ENCODE results near the gene DMP1. TPM values are rescaled to one million over a fixed set of nuclear protein-coding genes. Genes with fewer than 3 reads are reported as not detected.
"Not testable (repeated sequence)": the region's sequence is repeated elsewhere in the genome, so short reads cannot be mapped to it uniquely, and the experiment has no call there.

DMP1 gene
- total and polyA plus RNA-seq, 2 of the 8 experiments (the other 6 are each of a cell fraction or from before 2014, with no cell fraction given), result 0.05 to 0.17 TPM

DNA sequence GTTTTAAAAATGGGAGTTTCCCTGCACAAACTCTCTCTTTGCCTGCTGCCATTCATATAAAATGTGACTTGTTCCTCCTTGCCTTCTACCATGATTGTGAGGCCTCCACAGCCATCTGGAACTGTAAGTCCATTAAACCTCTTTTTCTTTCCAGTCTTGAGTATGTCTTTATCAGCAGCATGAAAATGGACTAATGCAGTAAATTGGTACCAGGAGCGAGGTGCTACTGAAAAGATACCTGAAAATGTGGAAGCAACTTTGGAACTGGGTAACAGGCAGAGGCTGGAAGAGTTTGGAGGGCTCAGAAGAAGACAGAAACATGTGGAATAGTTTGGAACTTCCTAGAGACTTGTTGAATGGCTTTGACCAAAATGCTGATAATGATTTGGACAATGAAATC, 40.9 kb downstream of the DMP1 start:
- H2BK15ac ChIP-seq (ENCODE audit: low read length); H2BK20ac ChIP-seq (ENCODE audit: low read length); H4K20me1 ChIP-seq (replicated peaks in 1 of 2; ENCODE audit: control insufficient read depth in 1 of 2, insufficient read depth in 2 of 2, low read length in 2 of 2); CTCF ChIA-PET (ENCODE audit: partially characterized antibody); DNase-seq (ENCODE audit: low read depth in 1 of 2, low spot score in 2 of 2); H3K36me3 ChIP-seq (ENCODE audit: control insufficient read depth in 2 of 4, insufficient read depth in 4 of 4, low read length in 3 of 4); H3K79me1 ChIP-seq (ENCODE audit: low read depth, low read length); POLR2A ChIA-PET (ENCODE audit: partially characterized antibody); H3K18ac ChIP-seq (ENCODE audit: extremely low read depth, low read length); H3K27ac ChIP-seq (ENCODE audit: low read depth, low read length); H3K23ac ChIP-seq (ENCODE audit: insufficient read length); FAIRE-seq; H3K27me3 ChIP-seq (replicated peaks in 1 of 4; ENCODE audit: control insufficient read depth in 3 of 4, extremely low read depth in 1 of 4, insufficient read depth in 3 of 4, low read length in 3 of 4); H4K5ac ChIP-seq (ENCODE audit: insufficient read length, low read depth, low read length); H3K14ac ChIP-seq (ENCODE audit: insufficient read length); H2BK12ac ChIP-seq (ENCODE audit: low read depth, low read length); H3K4me2 ChIP-seq (ENCODE audit: insufficient read depth in 1 of 2, low read depth in 2 of 2, low read length in 2 of 2); H3K9ac ChIP-seq (replicated peaks in 1 of 4; ENCODE audit: extremely low read depth in 1 of 4, low read depth in 3 of 4, low read length in 3 of 4); H4K8ac ChIP-seq (ENCODE audit: extremely low read depth, insufficient read depth, low read length); H2AFZ ChIP-seq (ENCODE audit: low read length); H4K91ac ChIP-seq (replicated peaks; ENCODE audit: insufficient read length, low read length); H2BK5ac ChIP-seq (ENCODE audit: low read depth, low read length); H3K23me2 ChIP-seq (ENCODE audit: low read depth, low read length); H3K79me2 ChIP-seq (ENCODE audit: control insufficient read depth in 1 of 2, insufficient read depth in 2 of 2, low read length in 2 of 2); H3K4ac ChIP-seq (replicated peaks; ENCODE audit: insufficient read length, low read depth, low read length); H3K4me3 ChIP-seq (ENCODE audit: extremely low read depth in 1 of 4, insufficient read depth in 2 of 4, low read depth in 3 of 4, low read length in 4 of 4); H2AK5ac ChIP-seq (ENCODE audit: low read depth, low read length); H3K4me1 ChIP-seq (replicated peaks in 1 of 4; ENCODE audit: control insufficient read depth in 3 of 4, insufficient read depth in 4 of 4, low read length in 3 of 4); H2BK120ac ChIP-seq (replicated peaks; ENCODE audit: low read depth, low read length); H3K56ac ChIP-seq (replicated peaks; ENCODE audit: insufficient read length, low read depth, low read length): not testable (repeated sequence)
- peaks cover 38 to 48% of the 10 kb centered on the region in 2 experiments for H3K9me3 ChIP-seq (ENCODE audit: insufficient read depth in 2 of 2, low read depth in 1 of 2, low read length in 1 of 2)
- WGBS, 2 experiments (ENCODE audit: extremely low coverage in 1 of 2, insufficient coverage in 1 of 2, insufficient read length in 1 of 2, insufficient replicate concordance in 2 of 2, low coverage in 1 of 2, low lambda C conversion rate in 2 of 2, missing lambda C conversion rate in 1 of 2), result 82% methylated on average over 1 of the region's 1 CpG; no CpG with 5 or more reads in 1 of the 2 experiments

DNA sequence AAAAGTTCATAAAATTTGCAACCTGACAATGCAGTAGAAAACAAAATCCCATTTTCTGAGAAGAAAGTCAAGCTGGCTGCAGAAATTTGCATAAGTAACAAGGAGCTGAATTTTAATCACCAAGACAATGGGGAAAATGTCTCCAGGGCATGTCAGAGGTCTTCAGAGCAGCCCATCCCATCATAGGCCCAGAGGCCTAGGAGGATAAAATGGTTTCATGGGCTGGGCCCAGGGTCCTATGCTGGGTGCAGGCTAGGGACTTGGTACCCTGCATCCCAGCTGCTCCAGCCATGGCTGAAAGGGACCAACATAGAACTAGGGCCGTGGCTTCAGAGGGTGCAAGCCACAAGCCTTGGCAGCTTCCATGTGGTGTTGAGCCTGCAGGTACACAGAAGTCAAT, 42.0 kb downstream of the DMP1 start:
- H3K36me3 ChIP-seq (ENCODE audit: control insufficient read depth in 2 of 4, insufficient read depth in 4 of 4, low read length in 3 of 4); H3K14ac ChIP-seq (ENCODE audit: insufficient read length); H2BK15ac ChIP-seq (ENCODE audit: low read length); FAIRE-seq; H2BK120ac ChIP-seq (replicated peaks; ENCODE audit: low read depth, low read length); H4K5ac ChIP-seq (ENCODE audit: insufficient read length, low read depth, low read length); H3K4ac ChIP-seq (replicated peaks; ENCODE audit: insufficient read length, low read depth, low read length); H3K27me3 ChIP-seq (replicated peaks in 1 of 4; ENCODE audit: control insufficient read depth in 3 of 4, extremely low read depth in 1 of 4, insufficient read depth in 3 of 4, low read length in 3 of 4); H3K23me2 ChIP-seq (ENCODE audit: low read depth, low read length); H2AFZ ChIP-seq (ENCODE audit: low read length); H2BK5ac ChIP-seq (ENCODE audit: low read depth, low read length); H3K79me2 ChIP-seq (ENCODE audit: control insufficient read depth in 1 of 2, insufficient read depth in 2 of 2, low read length in 2 of 2); H3K4me3 ChIP-seq (ENCODE audit: extremely low read depth in 1 of 4, insufficient read depth in 2 of 4, low read depth in 3 of 4, low read length in 4 of 4); H3K4me2 ChIP-seq (ENCODE audit: insufficient read depth in 1 of 2, low read depth in 2 of 2, low read length in 2 of 2); H2AK5ac ChIP-seq (ENCODE audit: low read depth, low read length); H2BK20ac ChIP-seq (ENCODE audit: low read length); H3K18ac ChIP-seq (ENCODE audit: extremely low read depth, low read length); H3K27ac ChIP-seq (ENCODE audit: low read depth, low read length); H4K8ac ChIP-seq (ENCODE audit: extremely low read depth, insufficient read depth, low read length); H3K79me1 ChIP-seq (ENCODE audit: low read depth, low read length); H4K91ac ChIP-seq (replicated peaks; ENCODE audit: insufficient read length, low read length); DNase-seq (ENCODE audit: low read depth in 1 of 2, low spot score in 2 of 2); H3K56ac ChIP-seq (replicated peaks; ENCODE audit: insufficient read length, low read depth, low read length); H3K23ac ChIP-seq (ENCODE audit: insufficient read length); H4K20me1 ChIP-seq (replicated peaks in 1 of 2; ENCODE audit: control insufficient read depth in 1 of 2, insufficient read depth in 2 of 2, low read length in 2 of 2); H2BK12ac ChIP-seq (ENCODE audit: low read depth, low read length); H3K4me1 ChIP-seq (replicated peaks in 1 of 4; ENCODE audit: control insufficient read depth in 3 of 4, insufficient read depth in 4 of 4, low read length in 3 of 4); H3K9ac ChIP-seq (replicated peaks in 1 of 4; ENCODE audit: extremely low read depth in 1 of 4, low read depth in 3 of 4, low read length in 3 of 4): not testable (repeated sequence)
- peaks cover 40 to 49% of the 10 kb centered on the region in 2 experiments for H3K9me3 ChIP-seq (ENCODE audit: insufficient read depth in 2 of 2, low read depth in 1 of 2, low read length in 1 of 2)
- CTCF ChIA-PET (ENCODE audit: partially characterized antibody), result interaction anchor here (1.1 to 1.4 kb wide), 2 partner anchors 43 to 157 kb away, joined by 3 read pairs; no protein-coding TSS in a partner anchor
- WGBS, 2 experiments (ENCODE audit: extremely low coverage in 1 of 2, insufficient coverage in 1 of 2, insufficient read length in 1 of 2, insufficient replicate concordance in 2 of 2, low coverage in 1 of 2, low lambda C conversion rate in 2 of 2, missing lambda C conversion rate in 1 of 2), result 69% methylated on average over 1 of the region's 1 CpG; no CpG with 5 or more reads in 1 of the 2 experiments
- POLR2A ChIA-PET (ENCODE audit: partially characterized antibody), result interaction anchor here (1.8 kb wide), 1 partner anchor 12 kb away, joined by 3 read pairs; no protein-coding TSS in a partner anchor
